DND-41 (cell line): Measurements from ENCODE around the gene PRSS12.

Source experiments
- ATAC-seq: fragments of 200-7000 bp; cut with Tn5 transposase; 3 replicates; pipeline ENCODE4 v1.9.1; 2021; ENCODE audit warnings: low read depth; ENCODE audit not compliant: insufficient read depth
- DNase-seq: peaks from one replicate; pipeline ENCODE4 v3.0.0-alpha.2; 2020
- H2AFZ ChIP-seq: 2 replicates; pipeline ENCODE4 v1.6.0; 2012; ENCODE audit warnings: low read depth, low read length
- H3K27ac ChIP-seq: 2 replicates; pipeline ENCODE4 v1.5.1; 2012; ENCODE audit warnings: low read length, inconsistent platforms
- H3K27me3 ChIP-seq: fragments of 200-600 bp; sonication (generic); 2 replicates; pipeline ENCODE4 v1.6.0; 2012; ENCODE audit warnings: low read length, mild to moderate bottlenecking, inconsistent platforms; ENCODE audit not compliant: insufficient read depth, poor library complexity
- H3K36me3 ChIP-seq: 2 replicates; pipeline ENCODE4 v1.5.1; 2012; ENCODE audit warnings: low read length, inconsistent platforms; ENCODE audit not compliant: insufficient read depth
- H3K4me1 ChIP-seq: 2 replicates; pipeline ENCODE4 v1.5.1; 2012; ENCODE audit warnings: mild to moderate bottlenecking, low read length; ENCODE audit not compliant: insufficient read depth
- H3K4me2 ChIP-seq: 2 replicates; pipeline ENCODE4 v1.6.0; 2012; ENCODE audit warnings: mild to moderate bottlenecking, moderate library complexity, low read length, inconsistent platforms; ENCODE audit not compliant: insufficient read depth
- H3K4me3 ChIP-seq, 2 experiments: fragments of 200-600 bp in 1 of 2; shearing (Covaris generic) in 1 of 2; 2 replicates each; pipeline ENCODE4 v1.5.1; 2012 to 2016; ENCODE audit warnings: inconsistent platforms in 2 of 2, low read length in 2 of 2, mild to moderate bottlenecking in 2 of 2, low read depth in 1 of 2, moderate library complexity in 1 of 2
- H3K79me2 ChIP-seq: 2 replicates; pipeline ENCODE4 v1.6.0; 2012; ENCODE audit warnings: low read length, inconsistent platforms; ENCODE audit not compliant: insufficient read depth
- H3K9ac ChIP-seq: 2 replicates; pipeline ENCODE4 v1.6.0; 2012; ENCODE audit warnings: low read depth, mild to moderate bottlenecking, inconsistent platforms, low read length, moderate library complexity
- H3K9me3 ChIP-seq: 2 replicates; pipeline ENCODE4 v1.5.1; 2012; ENCODE audit warnings: low read length, moderate library complexity, mild to moderate bottlenecking, inconsistent platforms; ENCODE audit not compliant: insufficient read depth, severe bottlenecking
- H4K20me1 ChIP-seq: 2 replicates; pipeline ENCODE4 v1.6.0; 2012; ENCODE audit warnings: low read length; ENCODE audit not compliant: insufficient read depth
- EZH2 ChIP-seq: IDR thresholded peaks from 3 replicates; pipeline ENCODE4 v1.6.1; 2012; ENCODE audit warnings: borderline replicate concordance, low read depth, mild to moderate bottlenecking, moderate library complexity, low read length, inconsistent platforms; ENCODE audit not compliant: severe bottlenecking
- TF ChIP-seq, protein P1 (sequence below): IDR thresholded peaks from 2 replicates; pipeline ENCODE4 v1.5.1; 2012; ENCODE audit warnings: borderline replicate concordance, low read length, moderate library complexity, mild to moderate bottlenecking; ENCODE audit not compliant: poor library complexity, severe bottlenecking; ENCODE audit errors: extremely low read depth

PRSS12 gene

DNA sequence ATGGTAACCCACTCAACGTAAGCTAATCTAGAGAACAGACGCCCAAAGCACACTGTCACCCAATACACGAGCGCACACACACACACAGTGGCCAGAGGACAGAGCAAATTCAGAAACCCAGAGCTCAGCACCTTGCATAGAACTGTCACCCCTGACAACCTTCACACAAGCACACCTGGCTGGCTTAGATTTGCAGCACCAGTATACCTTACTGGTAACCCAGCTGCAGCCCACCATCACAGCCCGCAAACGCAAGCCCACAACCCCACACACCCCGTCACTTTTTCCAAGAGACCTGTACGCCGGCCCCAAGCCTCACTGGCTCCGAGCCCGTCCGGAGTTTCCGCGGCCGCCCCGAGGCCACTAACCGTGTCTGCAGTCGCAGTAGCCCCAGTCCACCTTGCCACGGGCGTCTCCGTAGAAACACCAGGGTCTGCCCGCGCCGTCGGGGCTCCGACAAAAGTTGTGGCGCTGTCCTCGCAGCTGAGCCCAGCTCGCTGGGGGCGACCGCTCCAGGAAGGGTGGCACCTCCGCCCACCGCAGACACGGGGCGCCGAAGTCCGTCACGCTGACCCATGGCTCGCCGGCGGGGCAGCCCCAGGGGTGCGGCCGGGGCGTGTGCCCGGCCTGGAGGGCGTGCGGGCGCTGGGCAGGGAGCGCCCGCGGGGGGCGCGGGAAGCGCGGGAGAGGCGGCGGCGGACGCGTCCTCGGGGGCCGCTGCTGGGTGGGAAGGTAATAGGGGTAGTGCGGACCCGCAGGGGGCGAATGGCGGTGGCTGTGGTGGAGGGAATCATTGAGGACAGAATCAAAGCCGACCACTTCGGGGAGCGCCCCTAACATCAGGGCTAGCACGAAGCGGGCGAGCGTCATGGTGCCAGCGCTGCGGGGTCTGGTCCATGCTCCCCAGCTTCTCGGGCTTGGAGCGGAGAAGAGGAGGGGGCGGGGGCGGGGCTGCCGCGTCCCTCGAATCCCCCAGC is 664 bp downstream of the PRSS12 start:
- Histone ChIP-seq H3K4me2 (no peak overlapping the region), H4K20me1 (no peaks in the 10 kb centered on the region), H2AFZ (no peak overlapping the region), H3K79me2 (no peaks in the 10 kb centered on the region), H3K27ac (no peak overlapping the region), H3K9ac (no peak overlapping the region), H3K4me1 (no peaks in the 10 kb centered on the region), H3K36me3 (no peaks in the 10 kb centered on the region), H3K27me3 (no peaks in the 10 kb centered on the region), H3K4me3 (no peak overlapping the region), H3K9me3 (no peaks in the 10 kb centered on the region)
- TF ChIP-seq EZH2: no peak
- TF ChIP-seq, protein P1, sequence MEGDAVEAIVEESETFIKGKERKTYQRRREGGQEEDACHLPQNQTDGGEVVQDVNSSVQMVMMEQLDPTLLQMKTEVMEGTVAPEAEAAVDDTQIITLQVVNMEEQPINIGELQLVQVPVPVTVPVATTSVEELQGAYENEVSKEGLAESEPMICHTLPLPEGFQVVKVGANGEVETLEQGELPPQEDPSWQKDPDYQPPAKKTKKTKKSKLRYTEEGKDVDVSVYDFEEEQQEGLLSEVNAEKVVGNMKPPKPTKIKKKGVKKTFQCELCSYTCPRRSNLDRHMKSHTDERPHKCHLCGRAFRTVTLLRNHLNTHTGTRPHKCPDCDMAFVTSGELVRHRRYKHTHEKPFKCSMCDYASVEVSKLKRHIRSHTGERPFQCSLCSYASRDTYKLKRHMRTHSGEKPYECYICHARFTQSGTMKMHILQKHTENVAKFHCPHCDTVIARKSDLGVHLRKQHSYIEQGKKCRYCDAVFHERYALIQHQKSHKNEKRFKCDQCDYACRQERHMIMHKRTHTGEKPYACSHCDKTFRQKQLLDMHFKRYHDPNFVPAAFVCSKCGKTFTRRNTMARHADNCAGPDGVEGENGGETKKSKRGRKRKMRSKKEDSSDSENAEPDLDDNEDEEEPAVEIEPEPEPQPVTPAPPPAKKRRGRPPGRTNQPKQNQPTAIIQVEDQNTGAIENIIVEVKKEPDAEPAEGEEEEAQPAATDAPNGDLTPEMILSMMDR: no peak
- DNase-seq: no peak
- ATAC-seq: no peak

DNA sequence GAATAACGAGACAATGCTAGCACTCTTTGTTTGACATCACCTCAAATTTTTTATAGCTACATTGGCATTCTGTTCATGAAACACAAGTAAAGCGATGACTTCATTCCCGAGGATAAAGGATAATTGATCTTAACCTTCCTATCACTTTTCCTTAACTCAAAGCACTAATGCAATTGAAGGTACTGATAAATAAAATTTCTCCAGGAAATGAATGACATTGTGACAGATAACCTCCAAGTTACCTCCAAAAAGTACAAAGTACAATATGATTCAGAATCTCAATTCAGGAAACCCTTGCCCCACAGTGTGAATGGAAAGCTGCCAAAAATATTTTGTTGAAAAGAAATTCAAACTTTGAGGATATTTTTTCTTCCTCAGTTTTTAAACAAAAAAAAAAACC is 1.8 kb downstream of the PRSS12 start:
- H3K27me3 ChIP-seq: no peaks in the 10 kb centered on the region
- DNase-seq (no peak), ATAC-seq (no peak)
- no peak overlapping the region for H3K4me3 ChIP-seq
- no peaks in the 10 kb centered on the region for H4K20me1 ChIP-seq
- H3K4me1 ChIP-seq: no peaks in the 10 kb centered on the region
- no peak overlapping the region for H3K9ac ChIP-seq
- no peak overlapping the region for H3K4me2 ChIP-seq
- H3K36me3 ChIP-seq: no peaks in the 10 kb centered on the region
- H2AFZ ChIP-seq: no peak overlapping the region
- no peaks in the 10 kb centered on the region for H3K9me3 ChIP-seq
- TF ChIP-seq EZH2: no peak
- TF ChIP-seq, protein P1: no peak
- H3K79me2 ChIP-seq: no peaks in the 10 kb centered on the region
- H3K27ac ChIP-seq: no peak overlapping the region

DNA sequence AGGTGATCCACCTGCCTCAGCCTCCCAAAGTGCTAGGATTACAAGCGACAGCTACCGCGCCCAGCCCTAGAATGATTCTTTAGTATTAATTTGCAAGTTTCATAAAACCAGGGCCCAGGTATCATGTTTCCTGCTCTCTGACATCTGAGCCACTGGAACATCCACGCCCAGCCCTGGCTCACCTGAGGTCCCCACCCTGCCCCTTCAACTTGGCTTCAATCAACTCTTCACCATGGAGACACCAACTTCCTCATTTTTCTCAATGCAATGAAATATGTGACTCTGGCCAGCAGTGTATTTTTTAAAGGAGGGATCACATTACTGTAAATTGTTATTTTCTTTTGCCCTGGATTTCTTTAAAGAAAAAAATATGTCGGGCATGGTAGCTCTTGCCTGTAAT is 3.9 kb downstream of the PRSS12 start:
- Histone ChIP-seq H3K9me3 (no peaks in the 10 kb centered on the region), H3K4me1 (no peaks in the 10 kb centered on the region), H4K20me1 (no peaks in the 10 kb centered on the region), H3K27me3 (no peaks in the 10 kb centered on the region), H3K4me2 (no peak overlapping the region), H3K4me3 (no peak overlapping the region), H3K27ac (no peak overlapping the region), H3K79me2 (no peaks in the 10 kb centered on the region), H3K36me3 (no peaks in the 10 kb centered on the region), H3K9ac (no peak overlapping the region), H2AFZ (no peak overlapping the region)
- ATAC-seq: no peak
- no peak for TF ChIP-seq EZH2
- TF ChIP-seq, protein P1: no peak
- DNase-seq: no peak
